HG02623 (cell line): Measurements from ENCODE around the gene PCMTD2.

ENCODE experiments used
- ATAC-seq: cut with Tn5 transposase; IDR thresholded peaks from one replicate; pipeline ENCODE4 v1.9.1; 2021; ENCODE audit warnings: moderate library complexity; ENCODE audit not compliant: unreplicated experiment

Gene PCMTD2

DNA sequence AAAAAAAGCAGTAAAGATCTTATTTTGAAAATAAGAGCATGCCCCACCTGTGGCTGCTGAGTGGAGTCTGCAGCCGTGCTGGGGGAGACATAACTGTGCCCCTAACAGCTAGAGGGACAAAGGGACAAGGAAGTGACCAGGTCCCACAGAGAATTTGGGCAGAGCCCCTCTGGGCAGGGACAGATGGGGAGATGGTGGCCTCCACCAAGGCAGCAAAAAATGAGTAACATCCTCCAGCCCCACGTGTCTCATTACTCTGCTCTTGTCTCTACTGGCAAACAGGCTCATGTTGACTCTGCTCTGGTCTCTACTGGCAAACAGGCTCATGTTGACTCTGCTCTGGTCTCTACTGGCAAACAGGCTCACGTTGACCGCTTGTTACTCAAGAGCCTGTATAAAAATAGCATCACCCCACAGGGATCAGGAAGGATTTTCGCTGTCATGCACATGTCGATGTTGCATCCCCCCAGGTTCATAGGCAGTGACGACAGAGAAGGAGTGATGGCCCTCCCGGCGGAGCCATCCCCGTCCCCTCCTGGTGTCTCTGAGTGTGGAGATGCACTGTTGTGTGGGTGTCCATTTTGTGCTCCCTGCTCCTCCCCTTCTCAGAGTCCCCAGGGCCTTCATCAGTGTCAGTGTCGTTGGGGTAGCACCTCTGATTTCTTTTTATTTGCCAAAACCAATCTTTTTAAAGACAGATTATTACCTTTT lies 17.3 kb upstream of the PCMTD2 start:
- ATAC-seq = no peak

DNA sequence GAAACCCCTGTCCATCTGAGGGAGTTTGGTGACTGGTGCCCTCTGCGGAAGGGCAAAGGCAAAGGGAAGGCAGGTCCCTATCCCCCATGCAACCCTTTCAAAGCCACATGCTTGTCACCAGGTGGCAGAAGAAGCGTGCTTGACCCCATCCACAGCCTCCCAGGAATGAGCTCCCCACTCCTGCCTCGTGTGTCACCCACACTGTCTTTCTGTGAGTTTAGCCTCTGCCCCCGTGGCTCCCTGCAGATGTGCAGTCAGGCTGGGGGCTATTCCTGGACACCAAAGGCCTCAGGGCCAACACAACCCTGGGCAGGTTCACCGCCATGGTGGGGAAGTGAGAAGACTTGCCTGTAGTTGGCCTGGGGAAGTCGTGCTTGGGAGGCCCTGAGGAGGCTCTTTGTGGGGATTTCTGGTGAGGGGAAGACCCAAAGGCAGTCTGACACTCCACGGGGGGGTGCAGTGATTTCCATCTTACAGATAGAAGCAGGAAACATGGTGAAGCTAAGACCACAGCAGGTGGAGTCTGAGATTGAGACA lies 16.6 kb upstream of the PCMTD2 start:
- ATAC-seq = no peak

DNA sequence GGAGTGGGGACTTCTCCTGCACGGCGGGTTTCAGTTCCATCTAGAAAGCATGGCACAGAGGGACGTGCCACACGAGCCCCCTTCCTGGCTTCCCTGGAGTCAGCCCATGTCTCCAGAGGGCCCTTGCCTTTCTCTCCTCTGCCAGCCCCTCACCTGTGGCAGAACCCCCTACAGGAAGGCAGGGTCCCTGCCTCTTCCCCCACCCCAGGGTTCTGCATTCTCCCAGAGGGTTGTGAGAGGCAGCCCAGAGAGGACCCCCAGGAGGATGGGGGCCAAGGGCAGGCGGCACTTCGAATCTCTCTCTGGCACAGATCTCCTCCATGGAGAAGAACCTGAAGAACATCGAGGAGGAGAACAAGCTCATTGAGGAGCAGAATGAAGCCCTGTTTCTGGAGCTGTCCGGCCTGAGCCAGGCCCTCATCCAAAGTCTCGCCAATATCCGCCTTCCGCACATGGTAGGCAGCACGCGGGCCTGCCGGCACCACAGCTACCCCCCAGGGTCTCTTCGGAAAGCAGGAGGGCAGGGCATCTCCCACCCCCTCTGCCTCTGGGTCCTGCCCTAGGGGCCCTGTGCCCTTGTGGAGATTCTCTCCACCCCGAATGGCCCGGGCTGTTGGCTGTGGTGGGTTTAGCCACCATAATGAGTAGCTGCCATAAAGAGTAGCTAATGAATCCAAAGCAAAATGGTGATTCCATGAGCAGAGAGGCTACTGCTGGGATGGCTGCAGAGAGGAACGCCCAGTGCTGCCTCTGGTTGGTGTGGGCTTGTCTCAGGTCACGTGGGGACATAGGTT lies 15.9 kb upstream of the PCMTD2 start:
- ATAC-seq = no peak

DNA sequence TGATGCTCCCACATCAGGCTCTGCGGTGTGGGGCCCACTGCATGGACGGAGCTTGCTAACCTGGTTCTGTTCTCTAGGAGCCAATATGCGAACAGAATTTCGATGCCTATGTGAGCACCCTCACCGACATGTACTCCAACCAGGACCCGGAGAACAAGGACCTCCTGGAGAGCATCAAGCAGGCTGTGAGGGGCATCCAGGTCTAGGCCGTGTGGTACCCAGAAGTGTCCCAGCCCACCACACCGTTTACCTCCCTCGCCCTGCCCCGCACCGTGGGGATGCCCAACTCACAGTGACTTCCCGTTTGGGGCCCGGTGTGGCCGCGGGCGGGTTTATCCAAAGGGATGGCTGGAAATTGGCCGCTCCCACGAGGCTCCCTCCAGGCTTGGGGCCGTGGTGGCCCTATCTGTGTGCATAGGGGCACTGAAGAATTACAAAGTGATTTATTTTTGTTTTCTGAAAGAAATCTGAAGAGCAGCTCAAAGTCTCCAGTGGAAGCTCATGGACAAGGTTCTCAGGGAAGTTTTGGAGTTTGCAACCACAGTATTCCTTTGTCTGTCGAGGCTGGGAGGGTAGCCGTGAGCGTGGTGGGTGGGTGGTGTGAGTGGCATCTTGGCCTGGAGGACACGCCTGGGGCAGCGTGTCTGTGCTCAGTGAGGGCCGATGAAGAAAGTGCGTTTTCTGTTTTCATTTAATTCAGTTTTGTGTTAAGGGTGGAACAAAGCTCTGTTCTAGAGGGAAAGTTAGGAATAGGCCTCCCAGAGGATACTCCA lies 15.1 kb upstream of the PCMTD2 start:
- ATAC-seq = no peak

DNA sequence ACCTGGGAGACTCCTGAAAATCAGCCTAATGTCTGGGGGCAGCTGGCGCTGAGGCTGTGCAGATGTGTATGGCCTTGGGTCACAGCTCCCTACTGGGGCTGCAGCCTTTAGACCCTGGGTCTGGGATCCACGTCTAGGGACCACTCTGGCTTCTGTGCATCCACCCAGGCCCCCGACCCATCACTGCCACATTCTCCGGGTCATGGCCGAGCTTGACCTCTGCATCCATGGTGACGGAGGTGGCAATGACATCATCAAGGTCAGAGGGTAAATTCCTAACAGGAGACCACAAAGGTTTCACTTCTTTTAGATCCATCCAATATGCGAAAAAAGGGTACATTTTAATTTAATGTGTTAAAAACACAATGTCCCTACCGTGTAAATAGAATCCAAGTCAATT lies 14.5 kb upstream of the PCMTD2 start:
- no peak for ATAC-seq

DNA sequence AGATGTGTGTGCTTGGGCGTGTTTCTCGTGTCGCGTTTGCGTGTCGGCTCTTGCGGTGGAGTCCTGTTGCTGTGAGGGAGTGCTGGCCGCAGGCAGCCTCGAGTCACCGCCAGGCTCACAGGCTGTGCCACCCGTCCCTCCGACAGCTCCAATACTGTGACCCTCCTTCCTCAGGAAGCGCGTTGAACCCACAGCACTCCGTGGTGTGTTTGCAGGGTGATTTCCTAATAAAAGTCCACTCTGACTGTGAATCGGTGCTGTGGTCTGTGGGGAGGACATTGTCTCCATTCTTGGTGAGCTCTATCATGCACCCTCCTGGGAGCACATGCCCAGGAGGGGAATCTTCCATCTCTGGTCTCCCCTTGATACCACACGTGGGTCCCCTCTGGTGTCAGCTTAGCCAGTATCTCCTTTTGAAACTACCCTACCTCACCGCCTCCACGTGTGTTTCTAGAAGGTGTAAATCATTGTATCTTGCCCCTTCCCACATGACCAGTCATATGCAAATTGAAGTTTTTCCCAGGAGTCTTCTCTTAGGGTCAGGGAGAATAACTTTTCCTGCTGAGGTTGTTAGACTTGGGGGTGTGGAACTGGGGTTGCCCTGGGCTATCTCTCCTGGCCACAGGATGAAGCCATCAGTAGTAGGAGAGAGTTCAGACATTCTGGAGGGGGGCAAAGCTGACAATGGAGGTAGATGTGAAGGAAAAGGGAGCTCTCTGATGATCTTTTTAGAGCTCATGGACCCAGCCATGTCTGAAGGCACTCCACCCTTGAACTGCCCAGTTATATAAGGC lies 13.3 kb upstream of the PCMTD2 start:
- ATAC-seq = no peak

DNA sequence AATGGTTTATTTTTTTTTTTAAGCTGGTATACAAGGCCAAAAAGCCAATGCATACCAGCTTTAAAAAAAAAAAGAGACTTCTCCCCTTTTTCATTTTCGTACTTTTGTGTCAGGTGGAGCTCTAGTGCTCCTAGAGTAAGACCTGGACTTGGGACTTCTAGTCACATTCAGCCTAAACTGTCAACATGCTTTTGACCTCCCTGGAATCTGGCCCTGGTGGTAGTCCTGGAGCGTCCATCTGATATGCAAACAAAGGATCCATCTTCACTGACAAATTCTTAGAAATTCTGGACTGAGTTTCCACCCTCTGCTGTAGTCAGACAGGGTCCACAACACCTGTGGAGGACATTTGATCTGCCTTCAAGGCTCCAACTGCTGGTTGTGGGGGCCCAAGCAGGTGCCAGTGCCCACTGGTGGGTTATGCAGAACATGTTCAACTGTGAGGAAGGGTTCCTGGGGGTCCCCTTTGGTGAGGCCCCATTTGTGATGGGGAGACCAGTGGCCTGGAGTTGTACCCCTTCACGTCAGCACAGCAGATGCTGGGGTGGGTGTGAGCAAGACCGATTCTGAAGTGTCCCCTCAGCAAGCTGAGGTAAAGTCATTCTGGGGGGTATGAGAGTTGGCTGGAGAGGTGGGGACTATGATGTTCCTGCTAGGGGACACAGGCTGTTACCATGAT lies 12.6 kb upstream of the PCMTD2 start:
- no peak for ATAC-seq

DNA sequence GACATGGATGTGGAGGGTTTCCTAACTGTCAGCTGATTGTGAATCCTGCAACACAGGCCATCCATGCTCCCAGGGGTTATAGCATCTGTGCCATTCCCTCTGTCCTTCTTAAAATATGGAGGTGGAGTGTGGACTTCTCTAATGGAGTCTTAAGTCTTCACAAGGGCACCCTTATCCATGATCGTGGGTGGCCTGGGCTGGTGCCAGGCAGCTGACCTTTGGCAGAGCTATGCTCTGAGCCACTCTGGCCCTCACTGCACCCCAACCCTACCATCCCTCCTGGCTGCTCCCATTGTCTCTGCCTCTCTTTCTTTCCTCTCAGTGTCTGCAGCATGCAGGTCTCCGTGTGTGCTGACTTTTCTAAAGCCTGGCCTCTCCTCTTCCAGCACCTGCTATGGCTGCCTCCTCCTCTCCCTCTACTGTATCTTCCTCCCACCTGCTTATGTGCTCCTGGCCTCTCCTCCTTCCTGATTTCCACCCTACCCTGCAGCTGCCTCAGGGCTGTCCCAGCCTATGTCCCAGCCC lies 11.2 kb upstream of the PCMTD2 start:
- ATAC-seq = no peak

DNA sequence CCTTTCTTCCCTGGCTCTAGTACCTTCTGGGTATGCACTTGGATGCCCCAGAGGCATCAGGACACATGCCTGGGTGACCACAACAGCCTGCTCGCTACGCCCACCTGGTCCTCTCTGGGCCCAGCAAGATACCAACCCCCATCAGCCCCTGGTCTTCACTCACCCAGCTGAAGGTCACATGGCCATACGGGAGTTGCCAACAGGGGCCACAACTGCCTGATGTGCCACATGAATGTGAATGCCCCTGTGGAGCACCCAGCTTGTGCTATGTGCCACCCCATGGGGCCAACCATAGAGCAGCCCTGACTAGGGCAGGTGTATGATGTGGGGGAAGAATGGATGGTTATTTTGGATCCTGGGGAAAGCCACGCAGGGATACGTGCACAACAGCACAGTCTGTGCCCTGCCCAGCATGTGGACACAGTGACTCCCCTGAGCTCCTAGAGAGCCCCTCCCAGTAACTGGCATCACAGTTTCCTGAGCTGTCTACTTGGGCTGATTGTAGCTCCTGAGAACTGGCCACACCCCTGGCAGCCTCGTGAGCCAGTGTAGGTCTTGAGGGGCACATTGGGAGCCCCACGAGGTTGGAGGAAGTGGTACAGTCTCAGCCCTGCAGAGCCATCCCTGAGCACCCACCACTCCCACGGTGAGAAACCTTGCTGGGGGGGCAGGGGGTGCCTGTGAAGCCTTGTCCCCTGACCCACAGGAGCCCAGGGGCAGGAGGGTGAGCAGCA lies 10.5 kb upstream of the PCMTD2 start:
- no peak for ATAC-seq

DNA sequence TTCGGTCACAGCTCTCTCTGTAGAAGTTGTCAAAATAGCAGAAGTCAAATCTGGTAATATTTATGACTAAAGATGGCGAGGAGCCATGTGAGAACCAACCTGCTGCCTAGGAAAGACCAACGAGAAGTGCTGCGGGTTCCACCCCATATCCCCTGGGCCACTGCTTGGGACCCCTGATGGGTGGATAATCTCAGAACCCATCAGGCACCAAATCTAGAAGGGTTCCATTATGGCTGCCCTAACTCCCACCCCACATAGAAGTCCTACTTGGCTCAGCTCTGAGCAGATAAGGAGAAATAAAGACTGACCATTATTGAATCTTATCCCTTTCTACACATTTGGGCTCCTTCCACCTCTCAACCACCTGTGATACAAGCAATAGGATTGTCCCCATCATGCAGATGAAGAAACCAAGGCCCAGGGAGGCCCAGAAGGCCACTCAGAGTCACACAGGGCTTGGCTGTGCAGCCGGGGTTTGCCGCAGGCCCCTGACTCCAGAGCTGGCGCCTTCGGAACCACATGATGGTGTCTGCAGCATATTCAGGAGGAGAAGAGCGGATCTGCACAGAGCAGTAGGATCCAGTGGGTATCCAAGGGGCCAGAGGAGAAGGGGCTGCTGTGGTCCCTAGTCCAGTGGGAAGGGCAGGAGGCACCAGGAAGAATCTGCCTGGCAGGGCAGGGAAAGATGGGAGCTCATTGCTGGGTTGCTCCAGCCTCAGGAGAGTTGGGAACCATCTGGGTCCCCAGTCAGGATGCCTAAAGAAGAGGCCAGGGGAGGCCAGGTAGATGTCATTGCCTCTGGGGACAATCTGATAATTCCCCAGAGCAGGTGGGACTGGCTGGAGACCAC lies 9.6 kb upstream of the PCMTD2 start:
- ATAC-seq = no peak

DNA sequence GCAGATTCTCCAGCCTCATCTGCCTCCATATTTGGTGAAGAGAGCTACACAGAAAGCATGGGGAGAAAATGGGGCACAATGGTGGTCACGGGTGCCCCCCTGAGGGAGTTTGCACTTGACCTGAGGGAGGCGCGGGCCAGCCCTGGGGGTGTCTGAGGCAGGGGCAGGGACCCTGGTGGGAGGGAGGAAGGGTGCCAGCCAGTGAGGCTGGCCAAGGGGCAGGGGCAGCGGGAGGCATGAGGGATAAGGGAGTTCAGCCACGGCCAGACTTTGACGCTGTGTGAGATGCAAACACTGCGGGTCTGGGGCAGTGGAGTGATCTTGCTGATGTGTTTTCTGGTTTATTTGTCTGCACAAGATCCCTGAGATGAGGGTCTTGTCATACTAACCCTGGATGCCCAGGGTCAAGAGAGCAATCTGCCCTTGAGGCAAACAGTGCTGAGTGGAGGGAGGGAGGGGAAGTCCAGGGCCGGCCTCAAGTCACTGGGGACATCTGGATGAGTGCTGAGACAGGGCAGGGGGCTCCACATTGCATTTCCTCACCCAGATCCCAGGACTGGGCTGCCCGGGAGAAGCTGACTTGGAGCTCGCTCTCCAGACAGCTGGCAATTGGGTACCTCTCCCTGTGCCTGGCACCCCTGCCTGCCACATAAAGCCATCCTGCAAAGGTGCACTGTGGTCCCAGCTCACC lies 8.8 kb upstream of the PCMTD2 start:
- ATAC-seq = no peak

DNA sequence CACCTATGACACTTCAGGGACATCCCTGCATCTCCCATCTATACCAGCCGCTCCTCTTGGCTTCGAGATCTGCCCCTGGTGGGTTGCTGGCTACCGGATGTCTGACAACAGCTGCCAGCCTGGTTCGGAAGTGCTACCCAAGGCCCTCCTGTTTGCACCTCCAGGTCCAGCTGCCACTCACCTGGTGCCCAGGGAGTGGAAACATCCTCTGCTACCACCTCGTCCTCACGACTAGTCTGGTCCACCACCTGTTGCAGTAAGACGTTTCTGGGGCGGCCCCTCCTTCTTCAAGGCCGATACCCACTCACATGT lies 8.3 kb upstream of the PCMTD2 start:
- no peak for ATAC-seq

DNA sequence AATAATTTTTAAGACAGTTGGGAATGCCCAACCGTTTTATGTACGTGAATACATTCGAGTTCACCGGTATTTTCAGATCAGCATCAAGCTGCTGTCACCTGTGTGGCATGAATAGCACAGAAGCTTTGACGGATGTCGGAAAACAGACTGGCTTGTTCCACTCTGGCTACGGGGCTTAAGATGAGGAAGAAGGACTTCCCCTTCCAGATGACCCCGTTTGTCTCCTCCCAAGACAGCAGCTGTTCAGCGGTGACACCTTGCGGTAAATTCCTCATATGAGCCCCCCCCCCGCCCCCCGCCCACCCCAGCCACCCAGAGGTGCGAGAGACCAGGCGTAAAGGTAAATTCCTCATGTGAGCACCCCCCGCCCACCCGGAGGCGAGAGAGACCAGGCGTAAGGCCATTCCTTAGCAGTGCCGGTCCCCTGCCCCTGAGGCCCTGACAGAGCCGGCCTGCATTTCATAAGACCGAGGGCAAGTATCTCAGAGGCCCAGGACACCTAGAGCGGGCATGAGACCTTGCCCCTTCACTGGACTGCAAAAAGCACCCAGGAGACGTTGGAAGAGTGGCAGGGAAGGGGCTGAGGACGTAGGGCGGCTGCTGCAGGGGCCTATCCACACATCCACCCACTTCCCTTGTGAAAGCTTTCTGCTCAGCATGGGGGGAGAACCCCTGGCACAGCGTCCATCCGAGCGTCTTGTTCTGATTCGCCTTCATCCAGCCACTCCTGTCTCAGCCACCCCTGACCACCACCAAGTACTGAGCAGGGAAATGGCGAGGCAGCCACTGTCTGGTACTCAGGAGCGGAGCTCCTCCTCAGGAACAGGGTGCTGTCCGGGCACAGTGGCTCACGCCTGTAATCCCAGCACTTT lies 7.3 kb upstream of the PCMTD2 start:
- no peak for ATAC-seq

DNA sequence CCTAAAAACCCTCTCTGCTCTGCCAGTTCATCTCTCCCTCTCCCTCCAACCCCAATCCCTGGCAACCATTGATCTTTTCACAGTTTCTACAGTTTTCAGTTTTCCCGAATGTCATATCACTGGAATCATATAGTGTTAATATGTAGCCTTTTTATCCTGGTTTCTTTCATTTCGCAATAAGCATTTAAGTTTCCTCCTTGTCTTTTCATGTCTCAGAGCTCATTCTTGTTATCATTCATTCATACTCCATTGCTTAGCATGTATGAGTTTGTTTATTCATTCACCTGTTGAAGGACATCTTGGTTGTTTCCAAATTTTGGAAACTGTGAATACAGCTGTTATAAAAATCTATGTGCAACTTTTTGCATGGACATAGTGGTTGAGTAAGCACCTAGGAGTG lies 5.5 kb upstream of the PCMTD2 start:
- ATAC-seq = no peak

DNA sequence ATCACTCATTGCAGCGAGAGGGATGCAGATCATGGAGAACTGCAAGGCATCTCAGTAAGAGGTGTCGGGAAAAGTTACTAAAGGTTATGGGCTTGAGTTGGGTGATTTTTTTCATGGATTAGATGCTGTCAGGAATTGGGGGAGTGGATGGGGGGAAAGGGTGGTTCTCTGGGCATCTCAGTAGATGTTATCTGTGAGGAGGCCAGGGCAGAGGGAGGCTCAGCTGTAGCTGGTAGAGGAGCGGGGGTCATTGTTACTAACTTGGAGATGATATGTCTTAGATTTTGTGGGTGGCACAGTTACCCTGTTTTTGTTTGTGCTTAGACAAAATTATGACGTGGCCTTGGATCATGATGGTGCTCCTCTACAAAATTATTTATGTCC lies 2.6 kb upstream of the PCMTD2 start:
- no peak for ATAC-seq

DNA sequence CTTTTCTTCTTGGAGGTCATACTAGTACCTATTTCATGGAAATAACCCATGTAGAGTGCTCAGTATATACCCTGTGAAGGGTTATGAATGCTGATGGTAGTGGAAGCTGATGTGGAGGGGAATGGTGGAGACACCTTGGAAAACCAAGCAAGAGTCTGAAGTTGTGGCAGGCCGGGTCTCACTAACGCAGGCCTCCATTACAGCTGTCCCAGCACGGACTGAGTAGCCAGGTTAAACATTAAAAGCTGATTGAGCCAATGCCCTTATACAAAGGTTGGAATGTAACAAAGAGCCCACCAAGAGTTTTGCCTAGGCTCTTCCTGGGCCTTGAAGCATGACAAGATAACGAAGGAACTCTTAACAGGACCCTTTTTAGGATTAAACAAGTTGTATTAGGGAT lies 2.1 kb upstream of the PCMTD2 start:
- no peak for ATAC-seq

DNA sequence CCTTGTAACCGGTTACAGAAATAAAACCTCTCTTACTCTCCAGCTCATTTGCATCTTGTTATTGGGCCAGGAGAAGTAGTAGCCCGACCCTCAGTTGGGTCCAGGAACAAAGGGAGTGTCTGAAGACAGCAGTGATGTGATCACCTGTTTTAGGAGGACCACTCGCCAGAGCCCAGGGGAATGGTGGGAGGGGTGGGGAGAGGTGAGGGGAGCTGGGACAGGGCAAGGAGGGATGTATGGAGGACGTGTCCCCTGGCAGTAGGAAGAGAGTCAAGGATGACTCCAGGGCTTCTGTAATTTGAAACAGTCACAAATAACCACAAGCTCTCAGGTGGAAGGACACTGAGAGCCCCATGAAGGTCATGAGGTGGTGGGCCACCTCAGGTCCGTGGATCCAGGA lies 1.4 kb upstream of the PCMTD2 start:
- no peak for ATAC-seq
